CD14-positive monocyte (primary cell): ENCODE measurements around the gene EDC3. TPM values are rescaled to one million over a fixed set of nuclear protein-coding genes. Genes with fewer than 3 reads are reported as not detected.

Experiments used
- DNase-seq, 3 donors: peaks; one replicate each; pipeline ENCODE4 v3.0.0-alpha.2; 2011 to 2022
- H2AFZ ChIP-seq: 2 replicates; pipeline ENCODE4 v1.6.0; 2012; ENCODE audit warnings: mild to moderate bottlenecking, low read depth, low read length, inconsistent platforms; ENCODE audit not compliant: insufficient read depth, poor library complexity, severe bottlenecking
- H3K27ac ChIP-seq, 2 donors: 1 replicate in 1 of 2; 2 replicates in 1 of 2; pipeline ENCODE4 v1.5.1; 2012 to 2013; ENCODE audit warnings: low read length in 2 of 2, control low read depth in 1 of 2, inconsistent platforms in 1 of 2, low read depth in 1 of 2, mild to moderate bottlenecking in 1 of 2
- H3K27me3 ChIP-seq, 2 donors: one replicate each; pipeline versions ENCODE4 v1.6.0 to v1.6.1; 2011 to 2013; ENCODE audit warnings: low read length in 2 of 2; ENCODE audit not compliant: control insufficient read depth in 2 of 2, insufficient read depth in 2 of 2
- H3K36me3 ChIP-seq, 2 donors: replicated peaks in 1 of 2; 1 replicate in 1 of 2; 2 replicates in 1 of 2; pipeline versions ENCODE4 v1.5.1 to v1.6.1; 2012 to 2013; ENCODE audit warnings: low read length in 2 of 2, control low read depth in 1 of 2, inconsistent platforms in 1 of 2, mild to moderate bottlenecking in 1 of 2; ENCODE audit not compliant: insufficient read depth in 2 of 2, control insufficient read depth in 1 of 2
- H3K4me1 ChIP-seq, 2 donors: 1 replicate in 1 of 2; 2 replicates in 1 of 2; pipeline versions ENCODE4 v1.5.1 to v1.6.1; 2012 to 2013; ENCODE audit warnings: low read length in 2 of 2, control low read depth in 1 of 2, inconsistent platforms in 1 of 2, mild to moderate bottlenecking in 1 of 2, moderate library complexity in 1 of 2; ENCODE audit not compliant: insufficient read depth in 2 of 2, control insufficient read depth in 1 of 2
- H3K4me2 ChIP-seq: replicated peaks from 2 replicates; pipeline ENCODE3; 2012; ENCODE audit warnings: low read length, moderate library complexity, mild to moderate bottlenecking; ENCODE audit not compliant: poor library complexity, severe bottlenecking; ENCODE audit errors: extremely low read depth
- H3K4me3 ChIP-seq, 3 experiments: fragments of 200-600 bp in 1 of 3; sonication (generic) in 1 of 3; replicated peaks in 1 of 3; 1 replicate in 2 of 3; 2 replicates in 1 of 3; pipeline ENCODE4 v1.5.1; 2011 to 2013; ENCODE audit warnings: low read length in 3 of 3, mild to moderate bottlenecking in 3 of 3, control low read depth in 2 of 3, low read depth in 2 of 3, inconsistent platforms in 1 of 3, moderate library complexity in 1 of 3
- H3K79me2 ChIP-seq: 2 replicates; pipeline ENCODE4 v1.6.0; 2012; ENCODE audit warnings: mild to moderate bottlenecking, control low read depth, inconsistent platforms, low read length, moderate library complexity; ENCODE audit not compliant: insufficient read depth
- H3K9ac ChIP-seq: 2 replicates; pipeline ENCODE4 v1.6.0; 2017; ENCODE audit warnings: low read length, mild to moderate bottlenecking; ENCODE audit not compliant: insufficient read depth, poor library complexity, severe bottlenecking
- H3K9me3 ChIP-seq, 2 donors: replicated peaks in 1 of 2; 1 replicate in 1 of 2; 2 replicates in 1 of 2; pipeline versions ENCODE4 v1.5.1 to v1.6.1; 2012 to 2013; ENCODE audit warnings: low read length in 2 of 2, control low read depth in 1 of 2; ENCODE audit not compliant: control insufficient read depth in 1 of 2, insufficient read depth in 1 of 2
- H4K20me1 ChIP-seq: 2 replicates; pipeline ENCODE4 v1.6.0; 2012; ENCODE audit warnings: mild to moderate bottlenecking, low read length, control low read depth, moderate library complexity; ENCODE audit not compliant: insufficient read depth
- H3K27ac Mint-ChIP-seq, 7 donors: one replicate each; pipeline ENCODE4 v1.8.0; 2020; ENCODE audit warnings: mild to moderate bottlenecking in 7 of 7, mixed read lengths in 7 of 7, moderate library complexity in 6 of 7, inconsistent platforms in 2 of 7
- H3K27me3 Mint-ChIP-seq, 3 donors: one replicate each; pipeline ENCODE4 v1.8.0; 2021 to 2022; ENCODE audit warnings: low read depth in 3 of 3, mild to moderate bottlenecking in 3 of 3, mixed read lengths in 3 of 3, moderate library complexity in 3 of 3, inconsistent platforms in 1 of 3
- H3K36me3 Mint-ChIP-seq, 2 donors: one replicate each; pipeline ENCODE4 v1.8.0; 2020; ENCODE audit warnings: mixed read lengths in 2 of 2, inconsistent platforms in 1 of 2, mild to moderate bottlenecking in 1 of 2
- H3K4me1 Mint-ChIP-seq: one replicate; pipeline ENCODE4 v1.8.0; 2020; ENCODE audit warnings: mild to moderate bottlenecking, mixed read lengths
- H3K4me3 Mint-ChIP-seq, 2 donors: one replicate each; pipeline ENCODE4 v1.8.0; 2020; ENCODE audit warnings: mild to moderate bottlenecking in 2 of 2, mixed read lengths in 2 of 2, moderate library complexity in 1 of 2
- H3K9me3 Mint-ChIP-seq, 7 donors: one replicate each; pipeline ENCODE4 v1.8.0; 2020 to 2022; ENCODE audit warnings: mixed read lengths in 7 of 7, mild to moderate bottlenecking in 6 of 7, moderate library complexity in 6 of 7, inconsistent platforms in 2 of 7
- WGBS: methylation state at CpG from one replicate; pipeline ENCODE4 v1.1.5; 2013; ENCODE audit warnings: missing lambda C conversion rate; ENCODE audit not compliant: insufficient coverage; 5-methylcytosine and 5-hydroxymethylcytosine counted together
- intact Hi-C, 2 donors: fragments of 100-400 bp; cut with micrococcal nuclease; formaldehyde crosslinking; loops; one replicate each; pipeline versions ENCODE4 v1.15.0 to v1.15.1; 2023
- polyA plus RNA-seq, 3 donors: library from polyadenylated mRNA; depleted of rRNA in 1 of 3; unstranded in 2 of 3; stranded (reverse) in 1 of 3; fragments of 300-500 nt in 2 of 3; fragments of >200 nt in 1 of 3; fragmentation: Illumina TruSeq in 2 of 3; gene quantifications; 1 replicate in 2 of 3; 2 replicates in 1 of 3; pipeline ENCODE4 v1.2.3, GENCODE V29; 2012 to 2021
- TF ChIP-seq, protein P1 (sequence below): fragments of 200-600 bp; IDR thresholded peaks from one replicate; pipeline ENCODE4 v1.8.0; 2022; ENCODE audit warnings: antibody characterized with exemption, mild to moderate bottlenecking

Gene EDC3
- polyA plus RNA-seq, 3 donors: 10.0 to 14.9 (median 10.5) TPM

DNA sequence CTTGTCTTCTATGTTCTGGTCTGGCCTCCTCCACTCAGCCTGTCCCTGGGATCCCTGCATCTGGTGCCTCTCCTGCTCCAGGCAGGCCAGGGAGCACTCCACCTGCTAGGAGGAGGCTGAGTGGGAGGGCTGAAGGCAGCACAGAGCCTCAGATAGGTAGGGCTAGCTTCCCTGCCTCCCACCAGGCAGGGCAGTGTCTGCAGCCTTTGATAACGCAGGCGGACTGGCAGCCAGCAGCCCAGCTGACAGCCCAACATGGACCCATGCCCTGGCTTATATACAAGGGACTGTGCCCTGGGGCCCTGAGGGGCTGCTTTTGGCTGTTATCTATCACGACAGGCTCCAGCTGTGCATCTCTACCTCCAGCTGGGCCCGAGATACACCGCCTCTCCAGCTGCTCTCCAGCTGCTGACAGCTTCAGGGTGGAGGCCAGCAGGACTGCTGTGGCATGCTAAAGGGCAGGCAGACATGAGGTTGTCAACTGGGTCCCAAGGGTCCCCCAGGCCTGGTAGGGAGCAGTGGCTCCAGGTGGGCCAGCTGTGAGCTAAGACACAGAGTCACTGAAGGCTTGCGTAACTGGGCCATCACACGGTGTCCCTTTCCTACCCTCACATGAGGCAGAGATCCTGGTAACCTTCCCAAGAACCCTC lies 85.4 kb downstream of the EDC3 start:
- Mint-ChIP-seq H3K4me3 (no peak overlapping the region), H3K27ac (no peak overlapping the region), H3K4me1 (peaks cover 4% of the 10 kb centered on the region), H3K9me3 (no peaks in the 10 kb centered on the region), H3K36me3 (no peaks in the 10 kb centered on the region), H3K27me3 (peaks cover 3 to 8% (median 5%) of the 10 kb centered on the region in 3 donors)
- peaks cover 3% of the 10 kb centered on the region for H3K79me2 ChIP-seq
- DNase-seq: no peak
- no peak overlapping the region for H2AFZ ChIP-seq
- no peak overlapping the region for H3K4me3 ChIP-seq
- intact Hi-C loops: loop anchor here in 1 of 2 donors (10.0 kb wide), 2 partner anchors 66 to 146 kb away; partner anchors contain the start of genes ARID3B and UBL7
- WGBS: 100% methylated on average over 5 of the region's 7 CpGs
- H3K27ac ChIP-seq: no peak overlapping the region
- no peak overlapping the region for H3K9ac ChIP-seq
- H4K20me1 ChIP-seq: no peaks in the 10 kb centered on the region
- H3K36me3 ChIP-seq: no peaks in the 10 kb centered on the region
- TF ChIP-seq, protein P1, sequence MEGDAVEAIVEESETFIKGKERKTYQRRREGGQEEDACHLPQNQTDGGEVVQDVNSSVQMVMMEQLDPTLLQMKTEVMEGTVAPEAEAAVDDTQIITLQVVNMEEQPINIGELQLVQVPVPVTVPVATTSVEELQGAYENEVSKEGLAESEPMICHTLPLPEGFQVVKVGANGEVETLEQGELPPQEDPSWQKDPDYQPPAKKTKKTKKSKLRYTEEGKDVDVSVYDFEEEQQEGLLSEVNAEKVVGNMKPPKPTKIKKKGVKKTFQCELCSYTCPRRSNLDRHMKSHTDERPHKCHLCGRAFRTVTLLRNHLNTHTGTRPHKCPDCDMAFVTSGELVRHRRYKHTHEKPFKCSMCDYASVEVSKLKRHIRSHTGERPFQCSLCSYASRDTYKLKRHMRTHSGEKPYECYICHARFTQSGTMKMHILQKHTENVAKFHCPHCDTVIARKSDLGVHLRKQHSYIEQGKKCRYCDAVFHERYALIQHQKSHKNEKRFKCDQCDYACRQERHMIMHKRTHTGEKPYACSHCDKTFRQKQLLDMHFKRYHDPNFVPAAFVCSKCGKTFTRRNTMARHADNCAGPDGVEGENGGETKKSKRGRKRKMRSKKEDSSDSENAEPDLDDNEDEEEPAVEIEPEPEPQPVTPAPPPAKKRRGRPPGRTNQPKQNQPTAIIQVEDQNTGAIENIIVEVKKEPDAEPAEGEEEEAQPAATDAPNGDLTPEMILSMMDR: no peak
- no peaks in the 10 kb centered on the region for H3K27me3 ChIP-seq
- no peak overlapping the region for H3K4me2 ChIP-seq
- no peaks in the 10 kb centered on the region for H3K9me3 ChIP-seq
- H3K4me1 ChIP-seq: peaks cover 4 to 10% of the 10 kb centered on the region in 2 donors

DNA sequence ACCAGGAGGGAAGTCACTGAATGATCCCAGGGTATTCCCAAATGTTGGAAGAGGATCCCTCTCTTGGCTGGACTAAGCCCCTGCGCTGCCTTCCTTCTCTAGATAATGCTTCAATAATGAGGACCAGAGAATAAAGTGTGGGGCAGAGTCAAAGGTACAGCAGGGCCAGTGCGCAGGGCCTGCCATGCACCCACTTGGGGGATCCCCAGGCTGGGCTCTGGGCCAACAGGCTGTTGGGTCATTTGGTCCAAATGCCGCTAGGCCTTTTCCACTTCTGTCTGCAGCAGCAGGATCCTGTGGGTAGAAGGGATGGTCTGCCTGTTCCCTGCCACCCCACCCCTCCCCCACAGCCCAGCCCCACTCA lies 85.9 kb downstream of the EDC3 start:
- WGBS: 100% methylated on average over 1 of the region's 3 CpGs
- intact Hi-C loops: loop anchor here in 1 of 2 donors (10.0 kb wide), 2 partner anchors 65 to 145 kb away; partner anchors contain the start of genes ARID3B and UBL7
- Histone ChIP-seq H3K9me3 (no peaks in the 10 kb centered on the region), H3K4me3 (no peak overlapping the region), H3K4me2 (no peak overlapping the region), H4K20me1 (no peaks in the 10 kb centered on the region), H3K36me3 (no peaks in the 10 kb centered on the region), H3K27me3 (no peaks in the 10 kb centered on the region), H2AFZ (no peak overlapping the region), H3K4me1 (peaks cover 1 to 7% of the 10 kb centered on the region in 2 donors), H3K27ac (no peak overlapping the region), H3K79me2 (no peaks in the 10 kb centered on the region), H3K9ac (no peak overlapping the region)
- DNase-seq: no peak
- no peaks in the 10 kb centered on the region for H3K36me3 Mint-ChIP-seq
- no peak overlapping the region for H3K4me3 Mint-ChIP-seq
- no peak overlapping the region for H3K27ac Mint-ChIP-seq
- no peaks in the 10 kb centered on the region for H3K9me3 Mint-ChIP-seq
- TF ChIP-seq, protein P1: no peak
- peaks cover 3 to 8% (median 5%) of the 10 kb centered on the region in 3 donors for H3K27me3 Mint-ChIP-seq
- peaks cover 4% of the 10 kb centered on the region for H3K4me1 Mint-ChIP-seq
